Breast epithelium (tissue), 3 donors: ENCODE results near the gene GTF3A.

Source experiments
- CTCF ChIP-seq, 3 donors: fragments of 450-650 bp; IDR thresholded peaks; one replicate each; pipeline ENCODE4 v1.5.1; 2016 to 2017; ENCODE audit warnings: antibody characterized with exemption in 3 of 3, mild to moderate bottlenecking in 3 of 3, moderate library complexity in 3 of 3
- POLR2A ChIP-seq: fragments of 450-650 bp; IDR thresholded peaks from one replicate; pipeline ENCODE4 v1.6.1; 2016; ENCODE audit warnings: antibody characterized with exemption, mild to moderate bottlenecking, moderate library complexity

DNA sequence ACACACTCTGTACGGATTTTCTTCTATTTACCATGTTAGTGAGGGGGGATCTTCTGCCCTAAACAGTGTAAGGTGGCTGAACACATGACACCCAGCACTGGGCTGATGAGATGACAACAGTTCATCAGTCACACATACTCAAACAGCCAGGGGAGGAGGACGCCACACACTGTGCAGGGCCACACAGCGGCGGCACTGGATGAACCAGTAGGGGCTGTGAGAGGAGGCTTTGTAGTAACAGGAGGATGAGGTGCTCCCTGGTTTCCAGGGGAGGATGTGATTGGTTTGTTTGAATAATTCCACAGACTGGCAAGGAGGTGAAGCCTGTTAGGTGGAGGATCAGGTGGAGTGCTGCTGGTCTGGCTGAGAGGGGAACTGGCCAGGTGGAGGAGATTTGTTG lies 16.3 kb upstream of the GTF3A start:
- TF ChIP-seq POLR2A (no peak), CTCF (IDR thresholded peaks at IDR 0.05) (no peak)
